DND-41 (cell line): ENCODE measurements around the gene GNAI2.

Experiments
- ATAC-seq: fragments of 200-7000 bp; cut with Tn5 transposase; 3 replicates; pipeline ENCODE4 v1.9.1; 2021; ENCODE audit warnings: low read depth; ENCODE audit not compliant: insufficient read depth
- DNase-seq: peaks from one replicate; pipeline ENCODE4 v3.0.0-alpha.2; 2020
- H2AFZ ChIP-seq: 2 replicates; pipeline ENCODE4 v1.6.0; 2012; ENCODE audit warnings: low read depth, low read length
- H3K27ac ChIP-seq: 2 replicates; pipeline ENCODE4 v1.5.1; 2012; ENCODE audit warnings: low read length, inconsistent platforms
- H3K27me3 ChIP-seq: fragments of 200-600 bp; sonication (generic); 2 replicates; pipeline ENCODE4 v1.6.0; 2012; ENCODE audit warnings: low read length, mild to moderate bottlenecking, inconsistent platforms; ENCODE audit not compliant: insufficient read depth, poor library complexity
- H3K36me3 ChIP-seq: 2 replicates; pipeline ENCODE4 v1.5.1; 2012; ENCODE audit warnings: low read length, inconsistent platforms; ENCODE audit not compliant: insufficient read depth
- H3K4me1 ChIP-seq: 2 replicates; pipeline ENCODE4 v1.5.1; 2012; ENCODE audit warnings: mild to moderate bottlenecking, low read length; ENCODE audit not compliant: insufficient read depth
- H3K4me2 ChIP-seq: 2 replicates; pipeline ENCODE4 v1.6.0; 2012; ENCODE audit warnings: mild to moderate bottlenecking, moderate library complexity, low read length, inconsistent platforms; ENCODE audit not compliant: insufficient read depth
- H3K4me3 ChIP-seq, 2 experiments: fragments of 200-600 bp in 1 of 2; shearing (Covaris generic) in 1 of 2; 2 replicates each; pipeline ENCODE4 v1.5.1; 2012 to 2016; ENCODE audit warnings: inconsistent platforms in 2 of 2, low read length in 2 of 2, mild to moderate bottlenecking in 2 of 2, low read depth in 1 of 2, moderate library complexity in 1 of 2
- H3K79me2 ChIP-seq: 2 replicates; pipeline ENCODE4 v1.6.0; 2012; ENCODE audit warnings: low read length, inconsistent platforms; ENCODE audit not compliant: insufficient read depth
- H3K9ac ChIP-seq: 2 replicates; pipeline ENCODE4 v1.6.0; 2012; ENCODE audit warnings: low read depth, mild to moderate bottlenecking, inconsistent platforms, low read length, moderate library complexity
- H3K9me3 ChIP-seq: 2 replicates; pipeline ENCODE4 v1.5.1; 2012; ENCODE audit warnings: low read length, moderate library complexity, mild to moderate bottlenecking, inconsistent platforms; ENCODE audit not compliant: insufficient read depth, severe bottlenecking
- H4K20me1 ChIP-seq: 2 replicates; pipeline ENCODE4 v1.6.0; 2012; ENCODE audit warnings: low read length; ENCODE audit not compliant: insufficient read depth
- EZH2 ChIP-seq: IDR thresholded peaks from 3 replicates; pipeline ENCODE4 v1.6.1; 2012; ENCODE audit warnings: borderline replicate concordance, low read depth, mild to moderate bottlenecking, moderate library complexity, low read length, inconsistent platforms; ENCODE audit not compliant: severe bottlenecking
- TF ChIP-seq, protein P1 (sequence below): IDR thresholded peaks from 2 replicates; pipeline ENCODE4 v1.5.1; 2012; ENCODE audit warnings: borderline replicate concordance, low read length, moderate library complexity, mild to moderate bottlenecking; ENCODE audit not compliant: poor library complexity, severe bottlenecking; ENCODE audit errors: extremely low read depth

GNAI2 gene

DNA sequence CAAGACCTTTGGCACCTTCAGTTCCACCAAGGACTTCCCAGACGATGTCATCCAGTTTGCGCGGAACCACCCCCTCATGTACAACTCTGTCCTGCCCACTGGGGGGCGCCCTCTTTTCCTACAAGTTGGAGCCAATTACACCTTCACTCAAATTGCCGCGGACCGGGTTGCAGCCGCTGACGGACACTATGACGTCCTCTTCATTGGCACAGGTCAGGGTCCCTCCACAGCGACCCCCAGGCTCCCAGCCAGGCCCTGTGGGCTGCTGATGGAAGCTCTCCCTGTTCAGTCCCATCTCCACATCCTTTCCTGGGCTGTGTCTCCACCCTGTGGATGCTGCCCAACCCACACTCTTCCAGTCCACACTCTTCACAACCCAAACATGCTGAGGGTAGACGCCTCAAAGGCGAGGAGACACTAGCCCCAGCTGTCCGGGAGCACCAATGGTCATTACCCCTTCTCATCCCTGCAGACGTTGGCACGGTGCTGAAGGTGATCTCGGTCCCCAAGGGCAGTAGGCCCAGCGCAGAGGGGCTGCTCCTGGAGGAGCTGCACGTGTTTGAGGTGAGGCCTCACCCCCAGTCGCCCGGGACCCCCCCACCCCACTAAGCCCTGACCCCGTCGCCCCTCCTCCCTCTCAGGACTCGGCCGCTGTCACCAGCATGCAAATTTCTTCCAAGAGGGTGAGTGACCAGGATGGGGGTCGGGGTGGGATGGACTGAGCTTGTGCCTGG is 38.5 kb downstream of the GNAI2 start:
- Histone ChIP-seq H2AFZ (no peak overlapping the region), H4K20me1 (no peaks in the 10 kb centered on the region), H3K4me3 (no peak overlapping the region), H3K79me2 (no peaks in the 10 kb centered on the region), H3K4me2 (no peak overlapping the region), H3K36me3 (no peaks in the 10 kb centered on the region), H3K9me3 (no peaks in the 10 kb centered on the region), H3K27ac (no peak overlapping the region), H3K9ac (no peak overlapping the region), H3K27me3 (peaks cover 24% of the 10 kb centered on the region), H3K4me1 (peaks cover 8% of the 10 kb centered on the region)
- peak; percentile 59 for ATAC-seq
- DNase-seq, result peak; percentile 62
- TF ChIP-seq EZH2, result no peak
- TF ChIP-seq, protein P1, sequence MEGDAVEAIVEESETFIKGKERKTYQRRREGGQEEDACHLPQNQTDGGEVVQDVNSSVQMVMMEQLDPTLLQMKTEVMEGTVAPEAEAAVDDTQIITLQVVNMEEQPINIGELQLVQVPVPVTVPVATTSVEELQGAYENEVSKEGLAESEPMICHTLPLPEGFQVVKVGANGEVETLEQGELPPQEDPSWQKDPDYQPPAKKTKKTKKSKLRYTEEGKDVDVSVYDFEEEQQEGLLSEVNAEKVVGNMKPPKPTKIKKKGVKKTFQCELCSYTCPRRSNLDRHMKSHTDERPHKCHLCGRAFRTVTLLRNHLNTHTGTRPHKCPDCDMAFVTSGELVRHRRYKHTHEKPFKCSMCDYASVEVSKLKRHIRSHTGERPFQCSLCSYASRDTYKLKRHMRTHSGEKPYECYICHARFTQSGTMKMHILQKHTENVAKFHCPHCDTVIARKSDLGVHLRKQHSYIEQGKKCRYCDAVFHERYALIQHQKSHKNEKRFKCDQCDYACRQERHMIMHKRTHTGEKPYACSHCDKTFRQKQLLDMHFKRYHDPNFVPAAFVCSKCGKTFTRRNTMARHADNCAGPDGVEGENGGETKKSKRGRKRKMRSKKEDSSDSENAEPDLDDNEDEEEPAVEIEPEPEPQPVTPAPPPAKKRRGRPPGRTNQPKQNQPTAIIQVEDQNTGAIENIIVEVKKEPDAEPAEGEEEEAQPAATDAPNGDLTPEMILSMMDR, result peak; percentile 76

DNA sequence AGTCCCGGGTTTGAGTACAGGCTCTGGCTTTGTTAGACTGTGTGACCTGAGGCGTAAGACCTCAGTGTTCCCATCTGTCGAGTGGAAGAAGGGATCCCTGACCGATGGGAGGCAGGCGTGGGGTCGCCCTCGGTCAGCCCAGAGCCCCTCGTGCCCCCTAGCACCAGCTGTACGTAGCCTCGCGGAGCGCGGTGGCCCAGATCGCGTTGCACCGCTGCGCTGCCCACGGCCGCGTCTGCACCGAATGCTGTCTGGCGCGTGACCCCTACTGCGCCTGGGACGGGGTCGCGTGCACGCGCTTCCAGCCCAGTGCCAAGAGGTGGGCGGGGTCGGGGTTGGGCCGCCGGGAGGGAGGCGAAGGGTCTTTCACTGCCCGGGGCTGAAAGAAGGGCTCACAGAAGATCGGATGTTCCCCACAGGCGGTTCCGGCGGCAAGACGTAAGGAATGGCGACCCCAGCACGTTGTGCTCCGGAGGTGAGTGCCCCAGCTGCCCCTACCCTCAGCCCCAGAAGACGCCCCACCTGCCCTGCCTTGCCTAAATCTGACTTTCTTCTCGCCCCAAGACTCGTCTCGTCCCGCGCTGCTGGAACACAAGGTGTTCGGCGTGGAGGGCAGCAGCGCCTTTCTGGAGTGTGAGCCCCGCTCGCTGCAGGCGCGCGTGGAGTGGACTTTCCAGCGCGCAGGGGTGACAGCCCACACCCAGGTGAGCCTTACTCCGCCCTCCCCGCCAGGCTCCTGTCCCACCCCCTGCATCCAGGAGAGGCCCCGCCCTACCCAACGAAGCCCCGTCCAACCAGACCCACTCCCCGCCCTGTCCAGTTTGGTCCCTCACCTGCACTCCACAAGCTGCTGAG is 39.4 kb downstream of the GNAI2 start:
- Histone ChIP-seq H3K4me2 (no peak overlapping the region), H2AFZ (no peak overlapping the region), H3K4me3 (no peak overlapping the region), H4K20me1 (no peaks in the 10 kb centered on the region), H3K79me2 (no peaks in the 10 kb centered on the region), H3K4me1 (peaks cover 8% of the 10 kb centered on the region), H3K27me3 (peaks cover 24% of the 10 kb centered on the region), H3K9me3 (no peaks in the 10 kb centered on the region), H3K27ac (no peak overlapping the region), H3K36me3 (no peaks in the 10 kb centered on the region), H3K9ac (no peak overlapping the region)
- TF ChIP-seq EZH2, result no peak
- TF ChIP-seq, protein P1, result no peak
- DNase-seq (no peak), ATAC-seq (no peak)

DNA sequence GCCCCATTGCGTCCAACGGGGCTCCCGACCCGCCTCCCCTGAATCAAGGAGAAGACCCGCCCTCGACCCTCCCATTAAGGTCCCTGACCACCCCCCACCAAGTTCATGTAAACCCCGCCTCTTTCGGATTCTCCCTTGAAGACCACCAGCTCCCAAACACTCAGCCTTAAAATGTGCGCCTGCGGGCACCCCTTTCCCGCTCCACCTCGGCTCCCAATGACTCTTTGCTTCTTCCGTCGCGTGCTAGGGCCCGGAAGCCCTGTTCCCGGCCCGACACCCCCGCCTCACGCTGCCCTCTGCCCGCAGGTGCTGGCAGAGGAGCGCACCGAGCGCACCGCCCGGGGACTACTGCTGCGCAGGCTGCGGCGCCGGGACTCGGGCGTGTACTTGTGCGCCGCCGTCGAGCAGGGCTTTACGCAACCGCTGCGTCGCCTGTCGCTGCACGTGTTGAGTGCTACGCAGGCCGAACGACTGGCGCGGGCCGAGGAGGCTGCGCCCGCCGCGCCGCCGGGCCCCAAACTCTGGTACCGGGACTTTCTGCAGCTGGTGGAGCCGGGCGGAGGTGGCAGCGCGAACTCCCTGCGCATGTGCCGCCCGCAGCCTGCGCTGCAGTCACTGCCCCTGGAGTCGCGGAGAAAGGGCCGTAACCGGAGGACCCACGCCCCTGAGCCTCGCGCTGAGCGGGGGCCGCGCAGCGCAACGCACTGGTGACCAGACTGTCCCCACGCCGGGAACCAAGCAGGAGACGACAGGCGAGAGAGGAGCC is 40.2 kb downstream of the GNAI2 start:
- H4K20me1 ChIP-seq, result no peaks in the 10 kb centered on the region
- DNase-seq (no peak), ATAC-seq (no peak)
- no peak overlapping the region for H2AFZ ChIP-seq
- TF ChIP-seq, protein P1, result no peak
- no peak for TF ChIP-seq EZH2
- H3K4me1 ChIP-seq, result peaks cover 8% of the 10 kb centered on the region
- no peak overlapping the region for H3K9ac ChIP-seq
- no peak overlapping the region for H3K4me2 ChIP-seq
- H3K79me2 ChIP-seq, result no peaks in the 10 kb centered on the region
- peaks cover 24% of the 10 kb centered on the region for H3K27me3 ChIP-seq
- no peak overlapping the region for H3K27ac ChIP-seq
- H3K36me3 ChIP-seq, result no peaks in the 10 kb centered on the region
- H3K9me3 ChIP-seq, result no peaks in the 10 kb centered on the region
- no peak overlapping the region for H3K4me3 ChIP-seq
